Measurements from ENCODE around the gene TMEM14C.
"Not testable (repeated sequence)": the region's sequence is repeated elsewhere in the genome, so short reads cannot be mapped to it uniquely, and the experiment has no call there.

Gene TMEM14C

DNA sequence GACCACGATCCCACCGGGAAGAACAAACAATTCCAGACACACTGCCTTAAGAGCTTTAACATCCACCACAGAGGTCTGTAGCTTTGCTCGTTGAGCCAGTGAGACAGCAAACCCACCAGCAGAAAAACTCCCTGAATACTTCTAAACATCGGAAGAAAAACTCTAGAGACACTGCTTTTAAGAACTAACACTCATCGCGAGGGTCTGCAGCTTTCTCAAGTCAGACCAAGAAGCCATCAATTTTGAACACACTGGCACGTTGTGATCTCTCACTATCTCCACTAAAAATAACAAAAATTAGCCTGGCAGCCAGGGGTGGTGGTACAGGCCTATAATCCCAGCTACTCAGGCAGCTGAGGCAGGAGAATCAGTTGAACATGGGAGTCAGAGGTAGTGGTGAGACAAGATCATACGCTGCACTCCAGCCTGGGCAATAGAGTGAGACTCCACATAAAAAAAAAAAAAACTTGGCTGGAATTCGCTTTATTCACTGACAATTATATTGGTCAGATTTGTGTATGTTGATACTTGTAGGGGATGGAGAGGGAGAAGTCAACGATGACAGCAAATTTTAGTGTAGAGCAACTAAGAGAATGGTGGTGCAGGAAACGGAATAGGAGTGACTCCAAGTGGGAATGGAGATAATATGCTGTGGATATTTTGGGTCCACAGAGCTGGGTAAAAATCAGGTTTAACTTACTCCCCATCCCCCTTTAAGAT, 860 bp upstream of the TMEM14C start:
- DNase-seq = no peak

DNA sequence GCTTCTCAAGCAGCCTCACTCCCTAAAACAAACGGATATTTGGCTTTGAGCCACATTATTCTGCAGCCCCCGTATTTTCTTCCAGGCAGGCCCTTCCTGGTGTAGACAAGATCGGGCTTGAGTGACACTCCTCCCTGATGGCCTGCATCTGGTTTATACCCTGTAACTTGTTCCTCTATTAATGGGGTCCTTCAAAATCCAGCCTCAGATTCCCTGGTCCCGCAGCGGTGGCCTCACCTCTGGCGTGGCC, 375 bp upstream of the TMEM14C start:
- no peak for DNase-seq

DNA sequence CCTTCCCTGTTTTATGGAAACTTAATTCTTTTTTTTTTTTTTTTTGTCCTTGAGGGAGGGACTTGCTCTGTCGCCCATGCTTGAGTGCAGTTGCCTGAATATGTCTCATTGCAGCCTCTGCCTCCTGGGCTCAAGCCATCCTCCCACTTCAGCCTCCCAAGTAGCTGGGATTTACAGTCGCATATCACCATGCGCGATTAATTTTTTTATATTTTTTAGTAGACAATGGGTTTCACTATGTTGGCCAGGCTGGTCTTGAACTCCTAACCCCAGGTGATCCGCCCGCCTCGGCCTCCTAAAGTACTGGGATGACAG, 654 bp downstream of the TMEM14C start:
- no peak for DNase-seq

DNA sequence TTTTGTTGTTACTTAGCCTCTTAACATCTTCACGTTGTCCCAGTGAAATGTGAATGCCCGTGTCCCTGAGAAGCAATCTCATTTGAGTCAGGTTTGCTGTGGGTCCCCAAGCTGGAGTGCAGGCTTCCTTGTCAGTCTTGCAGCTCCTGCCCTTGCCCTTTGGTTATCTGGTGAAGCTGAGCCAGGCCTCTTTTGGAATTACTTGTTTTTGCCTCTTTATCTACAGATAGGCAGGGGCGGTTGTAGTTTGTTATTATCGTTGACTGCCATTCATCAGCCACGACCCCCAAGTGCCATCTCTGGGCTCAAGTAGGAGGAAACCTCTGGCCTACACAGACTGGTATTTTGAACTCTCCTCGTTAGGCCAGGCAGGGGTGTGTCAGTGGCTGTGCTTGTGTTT, 2.2 kb downstream of the TMEM14C start:
- DNase-seq = no peak

DNA sequence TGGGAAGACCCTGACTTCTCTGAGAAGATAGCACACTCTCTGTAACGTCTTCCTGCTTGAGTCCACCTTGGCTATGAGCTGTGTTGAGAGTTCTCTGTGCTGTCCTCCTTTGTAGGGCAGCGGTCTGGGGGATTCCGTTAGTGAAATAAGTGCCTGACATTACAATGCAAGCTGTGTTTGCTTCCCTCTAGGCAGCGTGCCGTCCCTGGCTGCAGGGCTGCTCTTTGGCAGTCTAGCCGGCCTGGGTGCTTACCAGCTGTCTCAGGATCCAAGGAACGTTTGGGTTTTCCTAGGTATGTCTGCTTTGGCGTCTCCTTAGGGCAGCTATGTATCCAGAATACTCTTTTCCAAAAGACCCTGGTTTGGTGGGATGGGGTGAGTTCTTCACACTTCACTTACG, 2.8 kb downstream of the TMEM14C start:
- DNase-seq = no peak

DNA sequence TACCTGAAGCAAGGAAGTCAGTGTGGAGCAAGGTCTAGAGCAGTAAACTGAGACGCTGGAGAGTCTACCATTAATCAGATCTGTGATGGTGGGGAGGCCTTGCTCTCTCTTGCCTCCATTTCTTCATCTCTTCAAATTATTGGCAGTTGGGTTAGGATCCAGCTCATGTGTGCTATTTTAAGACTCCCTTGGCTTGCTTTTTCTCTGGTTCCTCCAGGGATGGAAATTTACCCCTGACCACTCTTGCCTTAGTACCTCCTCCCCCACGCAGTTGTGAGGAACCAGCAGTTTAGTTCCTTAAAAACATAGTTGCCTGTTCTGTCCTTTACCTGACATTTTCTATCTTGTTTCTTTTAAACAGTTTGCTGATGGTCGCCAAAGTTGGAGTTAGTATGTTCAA, 7.4 kb downstream of the TMEM14C start:
- DNase-seq = no peak

DNA sequence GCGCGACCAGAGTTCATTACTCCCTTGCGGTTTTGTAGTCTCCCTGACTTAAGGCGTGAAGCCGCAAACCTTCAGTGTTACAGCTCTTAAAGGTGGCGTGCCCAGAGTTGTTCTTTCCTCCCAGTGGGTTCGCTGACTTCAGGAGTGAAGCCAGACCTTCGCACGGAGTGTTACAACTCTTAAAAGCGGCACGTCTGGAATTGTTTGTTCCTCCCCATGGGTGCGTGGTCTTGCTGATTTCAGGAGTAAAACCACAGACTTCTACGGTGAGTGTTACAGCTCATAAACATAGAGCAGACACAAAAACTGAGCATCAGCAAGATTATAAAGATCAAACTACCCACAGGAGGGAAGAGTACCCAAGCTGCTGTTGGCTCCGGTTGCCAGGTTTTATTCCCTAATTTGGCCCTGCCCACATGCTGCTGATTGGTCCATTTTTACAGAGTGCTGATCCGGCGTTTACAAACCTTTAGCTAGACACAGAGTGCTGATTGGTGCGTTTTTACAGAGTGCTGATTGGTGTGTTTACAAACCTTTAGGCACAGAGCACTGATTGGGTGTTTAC, 10.4 kb downstream of the TMEM14C start:
- peak; percentile 51 for DNase-seq

DNA sequence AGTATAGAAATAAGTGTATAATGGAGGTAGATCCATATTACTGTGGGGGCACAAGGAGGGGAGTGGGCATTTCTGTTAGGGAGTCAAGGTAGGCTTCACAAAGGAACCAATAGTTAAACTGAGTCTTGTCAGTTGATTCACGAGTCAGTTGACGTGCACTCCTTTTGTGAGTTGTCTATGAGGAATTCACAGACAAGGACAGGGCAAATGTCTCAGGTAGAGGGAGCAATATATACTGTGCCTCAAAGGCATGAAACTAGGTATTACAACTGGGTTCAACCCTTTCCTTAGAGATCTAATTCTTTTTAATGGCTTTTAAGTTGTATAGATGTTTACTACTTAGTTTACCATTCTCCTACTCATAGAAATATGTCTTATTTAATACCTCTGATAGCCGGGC, 11.0 kb downstream of the TMEM14C start:
- no peak for DNase-seq

DNA sequence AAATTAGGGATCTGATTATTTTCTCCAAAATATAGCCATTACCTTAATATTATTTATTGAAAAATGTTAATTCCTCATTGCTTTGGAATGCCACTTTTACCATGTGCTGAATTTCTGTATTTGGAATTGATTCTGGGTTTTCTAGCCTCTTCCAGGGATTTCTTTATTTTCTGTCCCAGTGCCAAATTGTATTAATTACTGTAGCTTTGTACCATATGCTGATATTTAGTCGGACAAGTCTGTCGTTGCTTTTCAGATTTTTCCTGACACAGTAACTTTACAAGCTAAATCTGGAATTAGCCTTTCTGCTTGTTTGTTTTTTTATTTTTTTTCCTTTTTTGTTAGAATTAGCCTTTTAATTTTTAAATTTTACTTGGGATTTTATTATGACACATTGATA, 13.9 kb downstream of the TMEM14C start:
- DNase-seq = no peak

DNA sequence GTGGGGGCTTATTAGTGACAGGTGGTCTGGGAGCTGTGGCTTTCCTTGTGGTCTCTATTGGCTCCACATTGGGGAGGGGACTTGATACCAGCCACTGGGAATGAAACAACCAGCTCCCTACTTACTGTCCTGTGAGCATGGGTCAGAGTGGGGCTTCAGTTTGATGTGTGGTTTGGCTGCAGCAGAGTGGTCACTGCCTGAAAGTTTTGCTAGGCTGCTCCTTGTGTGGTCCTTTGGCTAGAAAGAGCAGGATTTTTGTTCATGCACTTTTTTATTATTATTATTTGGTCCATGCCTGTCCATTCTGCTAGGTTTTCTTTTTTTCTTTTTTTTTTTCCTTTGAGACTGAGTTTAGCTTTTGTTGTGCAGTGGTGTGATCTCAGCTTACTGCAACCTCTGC, 17.2 kb downstream of the TMEM14C start:
- DNase-seq = no peak

DNA sequence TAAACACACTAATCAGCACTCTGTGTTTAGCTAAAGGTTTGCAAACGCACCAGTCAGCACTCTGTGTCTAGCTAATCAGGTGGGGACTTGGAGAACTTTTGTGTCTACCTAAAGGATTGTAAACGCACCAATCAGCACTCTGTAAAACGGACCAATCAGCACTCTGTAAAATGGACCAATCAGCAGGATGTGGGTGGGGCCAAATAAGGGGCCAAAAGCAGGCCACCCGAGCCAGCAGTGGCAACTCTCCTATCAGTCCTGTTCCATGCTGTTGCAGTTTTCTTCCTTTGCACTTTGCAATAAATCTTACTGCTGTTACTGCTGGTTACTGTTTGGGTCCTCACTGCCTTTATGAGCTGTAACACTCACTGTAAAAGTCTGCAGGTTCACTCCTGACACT, 18.8 kb downstream of the TMEM14C start:
- not testable (repeated sequence) for DNase-seq

DNA sequence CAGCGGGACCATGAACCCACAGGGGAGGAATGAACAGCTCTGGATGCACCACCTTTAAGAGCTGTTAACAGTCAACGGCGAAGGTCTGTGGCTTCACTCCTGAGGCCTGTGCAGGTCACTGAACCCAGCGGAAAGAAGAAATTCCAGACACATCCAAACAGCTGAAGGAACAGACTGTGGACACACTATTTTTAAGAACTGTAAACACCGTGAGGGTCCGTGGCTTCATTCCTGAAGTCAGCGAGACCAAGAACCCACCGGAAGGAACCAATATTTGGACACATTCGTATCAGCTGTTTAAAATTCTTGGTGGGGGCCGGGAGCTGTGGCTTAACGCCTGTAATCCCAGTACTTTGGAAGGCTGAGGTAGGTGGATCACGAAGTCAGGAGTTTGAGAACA, 19.4 kb downstream of the TMEM14C start:
- no peak for DNase-seq

DNA sequence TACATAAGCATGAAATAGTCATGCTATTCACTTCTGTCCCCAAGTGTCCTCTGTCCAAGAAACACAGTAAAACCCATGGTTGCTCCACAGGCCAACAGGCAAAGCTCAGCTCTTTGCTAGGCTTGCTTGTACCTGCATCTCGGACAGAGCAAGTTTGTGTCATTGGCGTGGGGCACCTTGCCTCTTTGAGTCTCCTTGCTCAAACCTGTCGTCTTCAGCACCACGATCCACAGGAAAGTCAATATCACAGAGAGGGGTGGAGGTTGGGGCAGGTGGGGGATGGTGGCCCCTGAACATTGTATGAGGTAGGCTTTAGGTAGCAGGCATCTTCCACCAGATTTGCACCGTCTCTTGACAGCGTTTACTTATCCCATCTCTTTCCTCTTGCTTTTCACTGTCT, 20.6 kb downstream of the TMEM14C start:
- DNase-seq = no peak

DNA sequence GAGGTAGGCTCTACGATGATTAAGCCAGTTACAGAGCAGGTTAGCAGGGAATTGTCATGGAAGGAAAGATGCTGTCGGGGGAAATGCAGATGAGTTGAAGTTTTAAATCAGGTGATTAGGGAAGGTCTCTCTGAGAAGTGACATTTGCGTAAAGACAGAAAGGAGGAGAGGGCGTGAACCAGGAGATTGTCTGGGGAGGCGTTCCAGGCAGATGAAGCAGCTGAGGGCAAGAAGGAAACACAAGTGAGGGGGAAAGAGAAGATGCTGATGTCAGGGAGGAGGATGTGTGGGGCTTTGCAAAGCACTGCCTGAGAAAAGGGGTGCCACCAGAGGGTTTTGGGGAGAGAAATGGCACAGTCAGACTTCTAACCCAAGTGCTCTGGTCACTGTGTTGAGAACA, 22.2 kb downstream of the TMEM14C start:
- DNase-seq = no peak

DNA sequence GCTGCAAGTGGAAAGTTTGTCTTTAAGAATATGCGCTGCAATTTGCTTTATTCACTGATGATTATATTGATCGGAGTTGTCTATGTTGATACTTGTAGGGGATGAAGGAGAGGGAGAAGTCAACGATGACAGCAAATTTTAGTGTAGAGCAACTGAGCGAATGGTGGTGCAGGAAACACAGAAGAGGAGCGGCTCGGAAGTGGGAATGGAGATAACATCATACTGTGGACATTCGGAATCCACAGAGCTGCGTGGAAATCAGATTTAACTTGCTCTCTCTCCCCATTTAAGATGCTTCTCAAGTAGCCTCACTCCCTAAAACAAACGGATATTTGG, 24.0 kb downstream of the TMEM14C start:
- DNase-seq = no peak

DNA sequence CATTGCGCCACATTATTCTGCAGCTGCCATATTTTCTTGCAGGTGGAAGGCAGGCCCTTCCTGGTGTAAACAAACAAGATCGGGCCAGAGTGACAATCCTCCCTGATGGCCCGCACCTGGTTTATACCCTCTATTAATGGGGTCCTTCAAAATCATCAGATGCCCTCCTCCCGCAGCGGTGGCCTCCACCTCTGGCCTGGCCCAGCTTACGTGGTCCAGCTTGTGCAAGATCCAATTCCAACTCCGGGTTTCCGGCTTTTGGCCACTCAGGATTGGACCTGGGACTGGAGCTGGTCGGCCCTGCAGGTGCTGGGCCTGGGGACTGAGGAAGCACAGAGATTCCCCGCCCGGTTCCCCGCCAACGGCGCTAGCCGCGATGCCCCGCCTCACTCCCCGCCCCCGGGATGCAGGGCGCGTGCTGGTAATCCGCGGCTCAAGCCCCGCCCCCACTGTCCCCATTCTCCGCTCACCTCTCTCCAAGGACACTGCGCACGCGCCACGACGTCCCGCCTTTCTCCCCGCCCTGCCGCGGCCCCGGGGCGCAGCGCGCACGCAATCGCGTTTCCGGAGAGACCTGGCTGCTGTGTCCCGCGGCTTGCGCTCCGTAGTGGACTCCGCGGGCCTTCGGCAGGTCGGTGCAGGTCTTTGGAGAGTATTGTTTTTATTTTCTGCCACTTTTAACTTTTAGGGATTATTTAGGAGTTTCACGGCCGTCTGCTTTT, 24.5 kb downstream of the TMEM14C start, which contains the start of gene TMEM14B:
Gene TMEM14B, plus strand, starts transcription at position 555 of the 722 bp plus-strand sequence. CDS start 1,441 bp downstream, outside the sequence.
- peak; percentile 98 for DNase-seq

DNA sequence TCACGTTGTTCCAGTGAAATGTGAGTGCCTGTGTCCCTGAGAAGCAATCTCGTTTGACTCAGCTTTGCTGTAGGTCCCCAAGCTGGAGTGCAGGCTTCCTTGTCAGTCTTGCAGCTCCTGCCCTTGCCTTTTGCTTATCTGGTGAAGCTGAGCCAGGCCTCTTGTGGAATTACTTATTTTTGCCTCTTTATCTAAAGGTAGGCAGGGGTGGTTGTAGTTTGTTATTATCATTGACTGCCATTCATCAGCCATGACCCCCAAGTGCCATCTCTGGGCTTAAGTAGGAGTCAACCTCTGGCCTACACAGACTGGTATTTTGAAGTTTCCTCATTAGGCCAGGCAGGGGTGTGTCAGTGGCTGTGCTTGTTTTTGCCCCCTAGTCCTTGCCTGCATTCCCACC, 26.9 kb downstream of the TMEM14C start:
- DNase-seq = no peak

DNA sequence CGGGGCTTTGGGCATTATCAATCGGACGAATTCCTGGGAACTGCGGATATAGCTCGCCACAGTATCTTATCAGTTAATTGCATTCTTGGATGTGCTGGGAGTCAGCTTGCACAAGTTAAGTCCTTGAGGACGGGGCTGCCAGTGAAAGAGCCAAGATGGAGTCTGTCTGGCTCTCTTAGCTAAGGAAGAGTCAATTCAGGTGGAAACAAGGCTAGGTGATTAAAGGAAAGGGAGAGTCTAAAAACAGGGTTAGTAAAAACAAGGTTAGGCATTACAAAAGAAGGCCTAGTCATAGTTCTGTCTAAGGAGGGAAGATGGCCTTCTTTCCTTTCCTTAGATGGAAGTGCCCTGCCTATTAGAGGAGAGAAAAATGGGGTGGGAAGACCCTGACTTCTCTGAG, 27.7 kb downstream of the TMEM14C start:
- DNase-seq = not testable (repeated sequence)

DNA sequence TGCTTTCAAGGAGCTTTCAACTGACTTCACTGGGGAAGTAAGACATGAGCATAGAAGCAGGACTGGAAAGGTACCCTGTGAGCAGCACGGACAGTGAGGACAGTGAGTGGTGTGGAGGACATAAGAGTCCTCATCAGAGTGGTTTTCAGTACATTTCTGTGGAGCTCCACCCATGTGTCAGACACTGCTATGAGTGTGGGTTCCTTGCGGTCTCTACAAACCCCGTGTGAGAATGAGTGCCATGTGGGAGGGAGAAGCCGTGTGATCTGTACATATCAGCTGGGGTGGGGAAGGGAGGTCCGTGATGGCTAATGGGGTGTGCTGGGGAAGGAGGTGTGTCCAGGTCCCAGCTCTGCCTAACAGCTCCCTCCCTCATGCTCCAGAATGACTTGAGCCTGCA, 28.9 kb downstream of the TMEM14C start:
- peak; percentile 40 for DNase-seq

DNA sequence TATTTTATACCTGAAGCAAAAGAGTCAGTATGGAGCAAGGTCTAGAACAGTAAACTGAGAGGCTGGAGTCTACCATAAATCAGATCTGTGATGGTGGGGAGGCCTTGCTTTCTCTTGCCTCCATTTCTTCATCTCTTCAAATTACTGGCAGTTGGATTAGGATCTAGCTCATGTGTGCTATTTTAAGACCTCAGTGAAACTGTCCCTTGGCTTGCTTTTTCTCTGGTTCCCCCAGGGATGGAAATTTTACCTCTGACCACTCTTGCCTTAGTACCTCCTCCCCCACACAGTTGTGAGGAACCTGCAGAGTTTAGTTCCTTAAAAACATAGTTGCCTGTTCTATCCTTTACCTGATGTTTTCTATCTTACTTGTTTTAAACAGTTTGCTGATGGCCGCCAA, 33.2 kb downstream of the TMEM14C start:
- DNase-seq = no peak

DNA sequence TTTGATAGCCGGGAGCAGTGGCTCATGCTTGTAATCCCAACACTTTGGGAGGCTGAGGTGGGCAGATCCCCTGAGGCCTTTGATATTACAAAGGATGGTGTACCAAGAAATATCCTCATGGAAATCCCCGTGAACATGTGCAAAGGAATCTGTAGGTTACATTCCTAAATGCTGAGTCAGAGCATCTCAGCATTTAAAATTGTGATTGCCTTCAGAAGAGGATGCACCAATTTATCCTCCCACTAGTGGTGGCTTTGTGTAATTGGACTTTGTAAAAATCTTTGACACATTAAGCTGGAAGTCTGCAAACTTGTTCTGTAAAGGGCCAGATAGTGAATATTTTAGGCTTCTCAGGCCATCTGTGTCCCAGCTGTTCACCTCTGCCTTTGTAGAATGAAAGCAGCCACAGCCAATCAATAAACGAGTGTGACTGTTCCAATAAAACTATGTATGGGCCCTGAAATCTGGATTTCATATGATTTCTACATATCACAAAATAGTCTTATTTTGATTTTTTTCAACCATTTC, 36.5 kb downstream of the TMEM14C start:
- peak; percentile 33 for DNase-seq

DNA sequence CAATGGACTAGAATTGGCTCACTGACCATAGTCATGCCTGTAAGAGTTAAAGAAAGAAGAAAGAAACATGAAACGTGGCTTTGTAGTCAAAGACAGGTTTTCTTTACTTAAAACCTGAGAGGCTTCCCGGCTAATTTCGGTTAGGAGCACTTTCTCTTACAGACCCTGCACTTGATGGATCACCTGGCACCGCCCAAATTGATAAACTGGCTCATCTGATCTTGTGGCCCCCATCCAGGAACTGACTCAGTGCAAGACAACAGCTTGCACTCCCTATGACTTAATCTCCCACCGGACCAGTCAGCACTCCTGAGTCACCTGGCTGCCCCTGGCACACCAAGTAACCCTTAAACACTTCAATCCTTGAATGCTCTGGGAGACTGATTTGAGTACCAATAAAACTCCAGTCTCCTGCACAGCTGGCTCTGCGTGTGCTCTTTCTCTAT, 37.0 kb downstream of the TMEM14C start:
- DNase-seq = no peak

DNA sequence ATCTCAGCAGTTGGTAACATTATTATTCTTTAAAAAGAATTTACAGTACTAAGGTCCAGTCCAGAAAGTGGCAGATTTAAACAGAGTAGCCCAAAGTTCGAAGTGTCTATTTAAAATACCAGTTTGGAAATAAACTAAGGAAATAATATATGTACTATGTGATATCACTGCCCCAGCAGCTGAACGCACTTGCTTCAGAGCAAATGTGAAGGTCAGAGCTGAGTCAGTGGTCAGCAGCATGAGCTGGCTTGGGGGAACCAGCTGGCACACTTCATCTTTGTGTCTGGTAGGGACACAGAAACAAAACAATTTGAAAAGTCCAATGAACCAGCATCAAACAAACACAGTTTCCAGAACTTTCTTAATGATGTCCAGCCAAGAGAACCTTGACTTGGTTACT, 40.1 kb downstream of the TMEM14C start:
- DNase-seq = no peak

DNA sequence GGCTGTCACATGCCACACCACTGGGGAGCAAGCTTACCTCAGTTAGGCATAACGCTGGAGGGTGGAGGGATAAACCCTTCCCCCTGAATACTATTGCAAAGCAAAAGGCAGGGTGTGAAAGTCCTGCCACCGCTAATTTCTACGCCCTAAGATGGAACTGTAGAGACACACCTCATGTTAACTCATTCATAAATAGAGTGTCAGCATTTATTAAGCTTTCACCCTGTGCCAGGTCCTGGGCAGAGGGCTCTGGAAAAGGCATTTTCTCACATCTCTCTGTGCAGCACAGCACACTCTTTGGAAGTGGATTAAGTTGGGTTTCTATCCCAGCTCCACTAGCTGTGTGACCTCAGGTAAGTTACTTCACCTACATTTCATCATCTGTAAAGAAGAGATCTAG, 46.5 kb downstream of the TMEM14C start:
- DNase-seq = no peak

Data from CD4-positive, alpha-beta T cell treated with Interleukin-4 for 4 hours (primary cell).